ENCODE data around the gene KLRK1. TPM values are rescaled to one million over a fixed set of nuclear protein-coding genes. Genes with fewer than 3 reads are reported as not detected.

KLRK1 gene
- total and polyA plus RNA-seq, 12 donors, result 0.25 to 5.2 (median 1.4) TPM; not detected in 2

GRCh38 chr12:10364815-10365622 is 24.8 kb downstream of the KLRK1 start:
- Histone ChIP-seq H3K9me3 (replicated peaks in 1 of 3) (no peaks in the 10 kb centered on the region), H3K27ac (peak overlapping the region; percentile 77 to 99 (median 93)), H3K27me3 (no peaks in the 10 kb centered on the region), H3K4me3 (peak overlapping the region; percentile 60 to 92 (median 76)), H3K4me1 (replicated peaks in 1 of 2) (peaks cover 22 to 44% of the 10 kb centered on the region in 2 donors), H3K36me3 (replicated peaks in 1 of 2) (no peaks in the 10 kb centered on the region)
- WGBS, 4 donors, result 0 to 1% (median 1%) methylated on average over 15 of the region's 15 CpGs
- intact Hi-C loops (cut with DNase I), result no loop called here
- TF ChIP-seq POLR2A (IDR thresholded peaks at IDR 0.05) (no peak), CTCF (IDR thresholded peaks at IDR 0.05) (no peak)
- DNase-seq, result peak; percentile 67 to 86 (median 77)

- Histone ChIP-seq H3K27me3 (no peaks in the 10 kb centered on the region), H3K36me3 (replicated peaks in 1 of 2) (no peaks in the 10 kb centered on the region), H3K4me1 (replicated peaks in 1 of 2) (peaks cover 22 to 38% of the 10 kb centered on the region in 2 donors), H3K4me3 (peak overlapping the region; percentile 60 to 92 (median 76)), H3K27ac (peak overlapping the region; percentile 77 to 99 (median 93)), H3K9me3 (replicated peaks in 1 of 3) (no peaks in the 10 kb centered on the region)
- intact Hi-C loops (cut with DNase I), result no loop called here
- peak; percentile 45 to 76 (median 60) for DNase-seq
- TF ChIP-seq POLR2A (IDR thresholded peaks at IDR 0.05) (peak in 1 of 2 donors; percentile 67), CTCF (IDR thresholded peaks at IDR 0.05) (no peak)
- WGBS, 4 donors, result 6 to 9% (median 8%) methylated on average over 15 to 19 of the region's 19 CpGs
These were observed 25.7 kb downstream of the KLRK1 start for GRCh38 chr12:10363914-10364814.

- Histone ChIP-seq H3K27ac (peak overlapping the region; percentile 77 to 99 (median 93)), H3K4me3 (peak overlapping the region in 2 of 4 donors; percentile 90 to 92), H3K36me3 (replicated peaks in 1 of 2) (no peaks in the 10 kb centered on the region), H3K4me1 (replicated peaks in 1 of 2) (peaks cover 22 to 35% of the 10 kb centered on the region in 2 donors), H3K27me3 (no peaks in the 10 kb centered on the region), H3K9me3 (replicated peaks in 1 of 3) (no peaks in the 10 kb centered on the region)
- intact Hi-C loops (cut with DNase I), result no loop called here
- no peak for DNase-seq
- TF ChIP-seq POLR2A (IDR thresholded peaks at IDR 0.05), result no peak
- no peak for TF ChIP-seq CTCF (IDR thresholded peaks at IDR 0.05)
- 12 to 41% (median 29%) methylated on average over 3 to 5 of the region's 5 CpGs for WGBS, 4 donors
These were observed 26.3 kb downstream of the KLRK1 start for GRCh38 chr12:10363658-10363913.

Data from adrenal gland (tissue), 12 donors.